Activated T-helper 2 cell treated with anti-CD3 and anti-CD28 coated beads, Interferon-gamma antibody, Interleukin-2, Interleukin-4, amounts not matched to agents 10 μg/mL and 5 μg/mL and 100 μg/mL, durations not matched to agents 14 hours and 24 hours and 36 hours (primary cell): ENCODE data around the gene RER1. TPM values are rescaled to one million over a fixed set of nuclear protein-coding genes. Genes with fewer than 3 reads are reported as not detected.

Source experiments
- DNase-seq: peaks from one replicate; pipeline ENCODE4 v3.0.0; 2021; ENCODE audit warnings: low spot score
- H3K27ac Mint-ChIP-seq: one replicate; pipeline ENCODE4 v1.8.0; 2021; ENCODE audit warnings: mixed read lengths
- H3K27me3 Mint-ChIP-seq: one replicate; pipeline ENCODE4 v1.8.0; 2021; ENCODE audit warnings: low read depth, mixed read lengths
- H3K36me3 Mint-ChIP-seq: one replicate; pipeline ENCODE4 v1.8.0; 2021; ENCODE audit warnings: low read depth, mixed read lengths
- H3K4me1 Mint-ChIP-seq: one replicate; pipeline ENCODE4 v1.8.0; 2021; ENCODE audit warnings: low read depth, mixed read lengths
- H3K4me3 Mint-ChIP-seq: one replicate; pipeline ENCODE4 v1.8.0; 2021; ENCODE audit warnings: low read depth, mild to moderate bottlenecking, moderate library complexity, mixed read lengths
- H3K9me3 Mint-ChIP-seq: one replicate; pipeline ENCODE4 v1.8.0; 2021; ENCODE audit warnings: mixed read lengths
- intact Hi-C: fragments of 100-400 bp; cut with micrococcal nuclease; formaldehyde crosslinking; loops from one replicate; pipeline ENCODE4 v1.15.1; 2023
- total RNA-seq: library from RNA; stranded (reverse); gene quantifications from 2 replicates; pipeline ENCODE4 v1.2.3, GENCODE V29; 2022

Gene RER1
- total RNA-seq, 1 donor from 2014 or later, result 142 TPM

DNA sequence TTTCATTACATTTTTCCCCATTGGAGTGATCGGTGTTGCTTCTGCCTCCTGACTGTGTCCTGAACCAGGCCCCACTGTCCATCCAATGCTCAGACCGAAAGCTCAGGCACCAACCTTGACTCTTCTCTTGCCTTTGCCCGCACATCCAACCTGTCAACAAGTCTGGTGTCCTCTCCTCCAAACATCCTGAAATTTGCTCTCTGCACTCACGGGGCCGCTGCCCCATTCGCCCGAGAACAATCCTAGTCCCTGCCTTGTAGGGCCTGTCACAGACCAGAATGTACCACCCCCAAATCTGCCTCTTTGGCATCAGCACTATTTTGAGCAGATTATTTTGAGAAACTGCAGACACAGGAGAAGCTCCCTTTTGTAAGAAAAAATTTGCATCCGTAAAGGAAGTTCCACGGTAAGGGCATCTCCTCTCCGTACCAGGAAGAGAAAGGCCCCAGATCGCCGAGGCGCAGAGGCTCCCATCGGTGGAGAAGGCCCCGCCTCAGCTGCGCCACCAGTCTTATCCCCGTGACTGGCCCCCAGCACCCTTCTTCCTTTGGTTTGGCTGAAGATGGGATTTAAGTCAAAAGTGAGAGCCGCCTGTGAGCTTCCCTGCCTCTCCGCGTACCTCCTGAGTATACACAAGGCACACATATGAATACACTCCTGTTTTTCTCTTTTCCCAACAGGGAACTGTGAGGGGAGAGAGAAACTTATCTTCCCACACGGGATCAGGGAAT is 7.3 kb upstream of the RER1 start:
- Mint-ChIP-seq H3K9me3 (no peaks in the 10 kb centered on the region), H3K27ac (no peak overlapping the region), H3K4me1 (no peaks in the 10 kb centered on the region), H3K36me3 (no peaks in the 10 kb centered on the region), H3K27me3 (no peaks in the 10 kb centered on the region), H3K4me3 (no peak overlapping the region)
- intact Hi-C loops, result loop anchor here (10.0 kb wide), 1 partner anchor 89 kb away; no protein-coding TSS in a partner anchor
- no peak for DNase-seq

DNA sequence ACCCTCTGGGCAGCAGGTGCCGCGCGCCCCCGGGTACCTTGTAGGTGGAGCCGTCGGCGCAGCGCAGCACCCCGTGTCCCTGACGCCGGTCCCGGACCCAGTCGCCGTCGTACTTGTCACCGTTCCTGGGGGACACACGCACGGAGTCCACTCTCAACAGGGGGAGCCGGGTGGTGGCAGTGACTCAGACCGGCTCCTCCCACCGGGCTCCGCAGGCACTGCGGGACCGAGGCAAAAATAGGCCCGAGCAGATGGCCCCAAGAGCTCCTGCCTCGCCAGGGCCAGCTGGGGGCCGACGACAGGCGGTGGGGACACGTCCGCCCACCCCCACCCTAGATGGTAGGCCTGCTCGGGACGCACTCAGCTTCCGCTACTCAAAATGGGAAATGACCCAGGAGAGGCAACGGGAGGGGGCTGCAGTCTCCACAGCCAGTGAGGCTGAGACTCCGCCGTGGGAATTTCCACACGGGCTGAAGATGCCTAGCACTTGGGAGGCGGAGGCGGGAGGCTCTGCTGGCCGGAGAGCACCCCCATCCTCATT is 6.6 kb upstream of the RER1 start:
- no peak overlapping the region for H3K27ac Mint-ChIP-seq
- H3K4me3 Mint-ChIP-seq, result no peak overlapping the region
- intact Hi-C loops, result loop anchor here (10.0 kb wide), 1 partner anchor 90 kb away; no protein-coding TSS in a partner anchor
- peaks cover 2% of the 10 kb centered on the region for H3K4me1 Mint-ChIP-seq
- no peaks in the 10 kb centered on the region for H3K27me3 Mint-ChIP-seq
- DNase-seq, result no peak
- H3K36me3 Mint-ChIP-seq, result no peaks in the 10 kb centered on the region
- no peaks in the 10 kb centered on the region for H3K9me3 Mint-ChIP-seq

DNA sequence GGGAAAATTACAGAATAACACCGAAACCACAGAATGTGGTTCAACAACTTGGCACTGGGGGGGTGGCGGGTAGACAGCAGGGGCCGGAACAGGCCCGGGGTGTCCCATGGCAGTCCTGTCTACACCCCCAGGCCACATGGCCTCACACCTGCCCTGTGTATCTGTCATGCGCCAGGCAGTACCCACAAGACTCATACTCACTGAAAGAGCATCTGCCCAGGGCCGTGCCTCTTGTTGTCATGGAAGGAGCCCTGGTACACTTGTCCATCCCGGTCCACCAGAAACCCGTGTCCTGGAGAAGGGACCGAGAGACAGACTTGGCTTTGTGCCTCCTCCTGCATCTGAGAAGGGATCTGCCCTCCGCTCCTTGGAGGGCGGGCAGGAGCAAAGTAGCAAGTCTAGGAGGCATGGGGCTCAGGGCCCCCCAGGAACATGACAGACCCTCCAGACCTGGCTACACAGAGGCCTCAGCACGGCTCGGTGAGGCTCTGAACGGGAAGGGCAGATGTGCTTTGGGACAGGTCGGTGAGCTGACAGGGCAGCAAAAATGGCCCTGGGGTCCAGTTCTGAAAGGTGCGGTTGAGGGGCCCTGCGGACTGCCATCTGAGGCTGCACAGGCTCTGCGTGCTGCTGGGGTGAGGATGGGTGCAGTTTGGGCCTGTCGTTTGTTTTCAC is 5.9 kb upstream of the RER1 start:
- Mint-ChIP-seq H3K27me3 (no peaks in the 10 kb centered on the region), H3K4me1 (peaks cover 5% of the 10 kb centered on the region), H3K27ac (no peak overlapping the region), H3K9me3 (no peaks in the 10 kb centered on the region), H3K36me3 (no peaks in the 10 kb centered on the region), H3K4me3 (no peak overlapping the region)
- no peak for DNase-seq
- intact Hi-C loops, result loop anchor here (10.0 kb wide), 1 partner anchor 91 kb away; no protein-coding TSS in a partner anchor

DNA sequence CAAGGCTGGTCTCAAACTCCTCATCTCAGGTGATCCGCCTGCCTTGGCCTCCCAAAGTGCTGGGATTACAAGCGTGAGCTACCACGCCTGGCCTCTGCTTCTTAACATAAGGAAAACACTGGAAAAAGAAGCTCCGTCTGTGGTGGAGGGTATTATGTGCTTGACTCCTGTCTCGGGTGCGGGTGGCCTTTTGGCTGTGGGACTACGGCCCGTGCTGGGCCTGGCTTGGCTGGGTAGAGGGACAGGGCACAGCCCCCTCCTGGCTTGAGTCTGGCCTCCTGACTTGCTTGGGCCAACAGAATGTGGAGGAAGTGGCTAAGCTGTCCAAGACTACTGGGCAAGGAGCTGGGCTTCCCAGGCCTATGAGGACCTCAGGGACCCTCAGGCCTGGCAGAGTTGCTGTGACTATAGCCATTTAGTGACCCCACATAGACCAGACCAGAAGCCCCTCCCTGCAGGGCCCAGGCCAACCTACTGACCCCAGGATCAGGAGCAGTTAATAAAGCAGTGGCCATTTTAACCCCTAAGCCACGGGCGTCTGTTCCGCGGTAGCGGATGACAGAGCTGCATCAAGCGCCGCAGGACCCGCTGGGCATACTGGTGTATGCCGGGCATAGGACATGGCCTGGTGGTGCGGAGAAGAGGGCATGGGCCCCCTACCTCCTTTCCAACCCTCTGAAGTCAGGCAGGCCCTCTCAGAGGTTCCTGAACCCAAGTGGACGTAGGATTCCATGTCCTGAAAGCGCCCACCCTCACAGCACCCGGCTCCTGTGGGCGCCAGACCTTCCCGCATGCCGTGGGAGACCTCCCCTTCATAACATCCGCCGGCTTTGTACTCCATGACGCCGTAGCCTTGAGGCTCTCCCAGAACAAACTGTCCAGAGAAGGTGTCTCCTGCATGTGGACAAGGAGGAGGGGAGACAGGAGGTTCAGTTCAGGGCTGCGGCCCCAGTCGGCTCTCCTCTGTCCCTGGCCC is 4.7 kb upstream of the RER1 start:
- no peaks in the 10 kb centered on the region for H3K9me3 Mint-ChIP-seq
- no peaks in the 10 kb centered on the region for H3K27me3 Mint-ChIP-seq
- no peak overlapping the region for H3K4me3 Mint-ChIP-seq
- intact Hi-C loops, result loop anchor here (10.0 kb wide), 1 partner anchor 92 kb away; no protein-coding TSS in a partner anchor
- DNase-seq, result no peak
- H3K27ac Mint-ChIP-seq, result no peak overlapping the region
- no peaks in the 10 kb centered on the region for H3K36me3 Mint-ChIP-seq
- peaks cover 5% of the 10 kb centered on the region for H3K4me1 Mint-ChIP-seq

DNA sequence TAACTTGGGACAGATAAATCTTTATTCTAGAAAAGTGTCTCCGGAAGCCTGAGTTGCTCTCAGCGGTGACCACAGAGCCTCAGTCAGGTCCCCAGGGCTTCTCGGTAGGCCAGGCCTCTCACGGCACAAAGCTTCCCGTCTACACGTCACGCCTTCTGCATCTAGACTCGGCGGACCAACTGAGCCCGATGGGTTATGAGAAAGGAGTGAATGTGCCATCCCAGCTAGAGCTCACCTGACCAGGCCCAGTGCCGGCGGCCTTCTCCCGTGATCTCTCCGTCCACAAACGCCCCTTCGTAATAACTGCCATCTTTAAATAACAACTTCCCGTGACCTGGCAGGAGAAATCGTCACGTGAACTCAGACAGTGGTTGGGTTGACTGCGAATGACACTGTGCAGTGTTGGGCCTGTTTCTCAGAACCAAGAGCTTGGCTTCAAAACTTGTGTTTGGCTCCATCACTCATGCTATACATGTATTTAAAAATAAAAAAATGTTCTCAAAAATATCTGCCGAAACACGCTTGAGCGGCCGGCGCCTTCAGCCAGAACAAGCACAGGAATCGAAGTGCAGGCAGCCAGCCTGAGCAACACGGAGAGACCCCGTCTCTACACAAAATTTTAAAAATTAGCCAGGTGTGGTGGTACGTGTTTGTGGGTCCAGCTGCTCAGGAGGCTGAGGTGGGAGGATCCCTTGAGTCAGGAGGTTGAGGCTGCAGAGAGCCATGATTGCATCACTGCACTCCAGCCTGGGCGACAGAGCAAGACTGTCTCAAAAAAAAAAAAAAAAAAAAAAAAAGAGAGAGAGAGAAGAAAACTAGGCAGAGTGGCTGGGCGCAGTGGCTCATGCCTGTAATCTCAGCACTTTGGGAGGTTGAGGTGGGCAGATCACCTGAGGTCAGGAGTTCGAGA is 3.4 kb upstream of the RER1 start:
- intact Hi-C loops, result loop anchor here (10.0 kb wide), 1 partner anchor 93 kb away; no protein-coding TSS in a partner anchor
- DNase-seq, result no peak

DNA sequence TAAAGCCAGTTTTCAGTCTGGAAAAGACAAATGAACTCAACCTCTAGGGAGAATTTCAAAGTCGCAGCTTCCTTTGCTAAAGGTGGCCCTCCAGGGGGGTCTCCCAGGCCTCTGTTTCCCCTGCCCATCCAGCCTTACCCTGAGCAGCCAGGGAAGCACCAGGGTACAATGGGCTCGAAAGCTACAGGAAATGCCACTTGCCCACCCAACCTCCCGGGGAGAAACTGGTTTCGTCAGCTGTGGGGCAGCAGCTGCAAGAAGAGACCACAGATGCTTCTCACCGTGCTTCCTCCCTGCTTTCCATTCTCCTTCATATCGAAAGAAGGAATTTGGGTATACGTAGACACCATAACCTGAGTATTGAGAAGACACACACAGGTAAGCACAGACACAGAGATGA is 2.0 kb upstream of the RER1 start:
- intact Hi-C loops, result loop anchor here (10.0 kb wide), 1 partner anchor 95 kb away; no protein-coding TSS in a partner anchor
- no peak overlapping the region for H3K27ac Mint-ChIP-seq
- peaks cover 23% of the 10 kb centered on the region for H3K36me3 Mint-ChIP-seq
- H3K4me3 Mint-ChIP-seq, result peak overlapping the region; percentile 82
- no peaks in the 10 kb centered on the region for H3K9me3 Mint-ChIP-seq
- H3K27me3 Mint-ChIP-seq, result no peaks in the 10 kb centered on the region
- peaks cover 25% of the 10 kb centered on the region for H3K4me1 Mint-ChIP-seq
- no peak for DNase-seq

More for the DNA sequence above, 3.4 kb upstream of the RER1 start:
- Mint-ChIP-seq H3K27me3 (no peaks in the 10 kb centered on the region), H3K36me3 (peaks cover 11% of the 10 kb centered on the region), H3K27ac (no peak overlapping the region), H3K9me3 (no peaks in the 10 kb centered on the region), H3K4me3 (no peak overlapping the region), H3K4me1 (peaks cover 16% of the 10 kb centered on the region)

DNA sequence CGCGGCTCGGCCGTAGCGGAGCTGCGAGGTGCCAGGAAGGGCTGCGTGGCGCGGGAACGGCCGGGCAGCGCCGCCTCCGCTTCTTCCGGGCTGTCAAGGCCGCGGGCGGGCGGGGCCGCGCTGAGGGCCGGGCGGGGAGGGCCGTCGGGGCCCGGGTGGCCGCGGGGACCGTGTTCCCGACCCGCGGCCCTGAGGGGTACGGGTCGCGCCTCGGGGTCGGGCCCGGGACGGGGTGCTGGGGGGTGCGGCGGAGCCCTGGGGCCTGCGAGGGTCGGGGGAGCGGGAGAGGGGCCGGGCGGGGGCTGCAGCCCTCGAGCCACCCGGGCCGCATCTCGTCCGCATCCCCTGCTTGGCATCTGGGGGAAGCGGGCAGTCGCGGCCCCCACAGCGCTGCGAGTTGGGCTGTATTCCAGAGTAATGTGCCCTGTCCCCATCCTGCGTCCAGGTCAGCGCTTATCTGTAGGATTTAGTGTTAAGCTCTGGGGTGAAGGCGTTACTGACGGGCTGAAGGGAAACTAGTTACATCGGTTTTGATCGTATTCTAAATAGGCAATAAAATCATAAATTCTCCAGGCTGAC is 379 bp downstream of the RER1 start:
- Mint-ChIP-seq H3K9me3 (no peaks in the 10 kb centered on the region), H3K36me3 (peaks cover 42% of the 10 kb centered on the region), H3K27ac (peak overlapping the region; percentile 76), H3K4me1 (peaks cover 25% of the 10 kb centered on the region), H3K27me3 (no peaks in the 10 kb centered on the region), H3K4me3 (peak overlapping the region; percentile 84)
- no peak for DNase-seq
- intact Hi-C loops, result loop anchor here (1.0 kb wide), 2 partner anchors 20 to 134 kb away; partner anchors contain the start of genes PANK4 and PEX10

DNA sequence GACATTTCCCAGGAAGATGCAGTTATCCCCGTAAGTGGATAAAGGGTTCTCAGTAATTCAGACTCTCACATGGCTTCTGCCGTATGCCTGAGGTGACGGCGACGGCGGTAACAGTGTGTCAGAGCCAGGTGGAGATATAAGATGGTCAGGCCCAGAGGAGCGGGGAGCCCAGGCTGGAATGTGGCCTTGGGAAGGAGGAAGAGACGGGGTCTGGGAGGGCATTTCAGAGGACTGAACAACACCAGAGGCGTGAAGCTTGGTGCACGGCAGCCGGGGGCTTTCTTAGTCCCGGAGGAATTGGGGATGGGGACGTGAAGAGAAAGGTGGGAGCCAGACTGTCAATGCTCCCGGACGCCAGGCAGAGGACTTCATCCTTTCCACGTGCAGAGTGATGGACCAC is 1.0 kb downstream of the RER1 start:
- peaks cover 25% of the 10 kb centered on the region for H3K4me1 Mint-ChIP-seq
- DNase-seq, result no peak
- intact Hi-C loops, result no loop called here
- no peaks in the 10 kb centered on the region for H3K27me3 Mint-ChIP-seq
- no peaks in the 10 kb centered on the region for H3K9me3 Mint-ChIP-seq
- peak overlapping the region; percentile 84 for H3K4me3 Mint-ChIP-seq
- peak overlapping the region; percentile 76 for H3K27ac Mint-ChIP-seq
- peaks cover 49% of the 10 kb centered on the region for H3K36me3 Mint-ChIP-seq

DNA sequence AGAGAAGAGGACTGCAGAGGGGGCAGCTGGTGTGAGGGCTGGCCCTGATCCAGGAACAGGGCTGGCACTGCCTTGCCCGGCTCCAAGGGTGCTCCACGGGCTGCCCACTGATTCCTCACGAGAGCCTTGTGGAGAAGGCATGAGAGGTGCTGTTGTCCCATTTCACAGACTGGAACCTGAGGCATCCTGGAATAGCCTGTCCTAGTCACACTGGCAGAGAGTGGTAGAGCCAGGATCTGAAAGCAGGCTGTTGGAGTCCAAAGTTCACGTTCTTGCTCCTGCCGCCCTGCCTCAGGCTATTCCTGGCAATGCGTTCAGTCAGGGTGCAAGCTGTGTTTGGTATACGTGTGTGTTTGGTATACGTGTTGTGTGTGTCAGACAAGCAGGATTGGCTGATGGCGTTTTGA is 1.8 kb downstream of the RER1 start:
- H3K4me1 Mint-ChIP-seq, result peaks cover 25% of the 10 kb centered on the region
- peaks cover 49% of the 10 kb centered on the region for H3K36me3 Mint-ChIP-seq
- H3K9me3 Mint-ChIP-seq, result no peaks in the 10 kb centered on the region
- peak overlapping the region; percentile 84 for H3K4me3 Mint-ChIP-seq
- no peaks in the 10 kb centered on the region for H3K27me3 Mint-ChIP-seq
- DNase-seq, result no peak
- H3K27ac Mint-ChIP-seq, result peak overlapping the region; percentile 76
- intact Hi-C loops, result no loop called here

DNA sequence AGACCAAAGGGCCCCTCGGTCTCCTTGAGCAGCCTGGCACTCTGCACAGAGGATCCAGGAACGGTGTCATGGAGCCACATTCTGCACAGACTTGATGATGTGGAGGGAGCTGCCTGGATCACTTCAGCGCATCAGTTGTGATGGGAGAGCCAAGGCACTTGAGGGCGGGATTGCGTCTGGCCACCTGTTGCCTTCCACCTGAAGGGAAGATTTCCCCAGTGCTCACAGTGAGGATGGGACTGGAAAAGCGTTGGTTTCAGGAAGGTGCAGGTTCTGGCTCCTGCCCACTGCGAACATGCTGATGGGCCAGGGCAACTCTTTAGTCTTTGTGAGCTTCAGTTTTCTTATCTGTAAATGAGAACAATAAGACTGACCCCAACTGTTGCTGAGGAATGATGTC is 2.6 kb downstream of the RER1 start:
- intact Hi-C loops, result no loop called here
- peaks cover 25% of the 10 kb centered on the region for H3K4me1 Mint-ChIP-seq

DNA sequence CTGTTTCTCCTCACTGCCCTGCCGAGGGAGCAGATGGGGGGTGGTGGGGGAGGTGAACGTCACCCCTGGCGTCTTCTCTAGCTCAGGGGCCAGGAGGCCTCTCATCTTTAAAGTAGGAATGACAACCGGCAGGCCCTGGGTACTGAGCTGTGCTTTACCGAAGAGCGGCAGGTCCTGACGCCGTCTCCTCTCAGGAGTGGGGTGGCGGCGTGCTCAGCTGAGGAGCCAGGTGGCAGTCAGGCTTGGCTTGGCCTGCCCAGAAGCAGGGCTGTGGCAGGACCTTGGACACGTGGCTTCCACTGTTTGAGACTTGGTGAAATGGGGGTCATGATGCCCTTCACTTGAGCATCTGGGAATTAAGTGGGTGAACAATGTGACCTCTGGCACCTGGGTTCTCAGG is 3.1 kb downstream of the RER1 start:
- H3K9me3 Mint-ChIP-seq, result no peaks in the 10 kb centered on the region
- H3K36me3 Mint-ChIP-seq, result peaks cover 60% of the 10 kb centered on the region
- peaks cover 25% of the 10 kb centered on the region for H3K4me1 Mint-ChIP-seq
- H3K27me3 Mint-ChIP-seq, result no peaks in the 10 kb centered on the region
- intact Hi-C loops, result no loop called here
- no peak for DNase-seq
- H3K27ac Mint-ChIP-seq, result no peak overlapping the region
- no peak overlapping the region for H3K4me3 Mint-ChIP-seq

More for the DNA sequence above, 2.6 kb downstream of the RER1 start:
- no peak overlapping the region for H3K27ac Mint-ChIP-seq
- peaks cover 56% of the 10 kb centered on the region for H3K36me3 Mint-ChIP-seq
- DNase-seq, result no peak
- no peaks in the 10 kb centered on the region for H3K9me3 Mint-ChIP-seq
- H3K27me3 Mint-ChIP-seq, result no peaks in the 10 kb centered on the region
- no peak overlapping the region for H3K4me3 Mint-ChIP-seq
